ENCODE measurements around the gene DYNLL2.

GRCh38 chr17:58092101-58092796 is 9.0 kb downstream of the DYNLL2 start:
- no peak for TF ChIP-seq ZNF274 (IDR thresholded peaks at IDR 0.05; ENCODE audit: low read depth, low read length)
- TF ChIP-seq YY1 (IDR thresholded peaks at IDR 0.05; ENCODE audit: insufficient read depth, insufficient read length): no peak
